Fibroblast of lung (primary cell): ENCODE data around the gene GSTT4. TPM values are rescaled to one million over a fixed set of nuclear protein-coding genes. Genes with fewer than 3 reads are reported as not detected.
"Not testable (repeated sequence)": the region's sequence is repeated elsewhere in the genome, so short reads cannot be mapped to it uniquely, and the experiment has no call there.

Source experiments
- DNase-seq, 2 donors: peaks; one replicate each; pipeline versions ENCODE4 v3.0.0 to v3.0.0-alpha.2; 2010; ENCODE audit warnings: low read depth in 2 of 2
- H2AFZ ChIP-seq: 2 replicates; pipeline ENCODE4 v1.5.1; 2012; ENCODE audit warnings: low read length, control low read depth, inconsistent platforms
- H3K27ac ChIP-seq: 2 replicates; pipeline ENCODE4 v1.5.1; 2011; ENCODE audit warnings: low read length, control low read depth; ENCODE audit not compliant: insufficient read depth
- H3K27me3 ChIP-seq: 2 replicates; pipeline ENCODE4 v1.5.1; 2011; ENCODE audit warnings: mild to moderate bottlenecking, low read length; ENCODE audit not compliant: control insufficient read depth, insufficient read depth
- H3K36me3 ChIP-seq: 2 replicates; pipeline ENCODE4 v1.5.1; 2011; ENCODE audit warnings: low read length; ENCODE audit not compliant: control insufficient read depth, insufficient read depth
- H3K4me1 ChIP-seq: 2 replicates; pipeline ENCODE4 v1.5.1; 2011; ENCODE audit warnings: low read length; ENCODE audit not compliant: control insufficient read depth, insufficient read depth; ENCODE audit errors: extremely low read depth
- H3K4me2 ChIP-seq: 2 replicates; pipeline ENCODE4 v1.5.1; 2011; ENCODE audit warnings: low read length, control low read depth; ENCODE audit not compliant: insufficient read depth; ENCODE audit errors: extremely low read depth
- H3K4me3 ChIP-seq, 4 experiments: fragments of 200-600 bp in 1 of 4; sonication (generic) in 1 of 4; replicated peaks in 1 of 4; 2 replicates each; pipeline ENCODE4 v1.5.1; 2011 to 2016; ENCODE audit warnings: low read length in 4 of 4, low read depth in 3 of 4, mild to moderate bottlenecking in 3 of 4, control low read depth in 2 of 4, inconsistent platforms in 1 of 4, mixed read lengths in 1 of 4; ENCODE audit not compliant: insufficient read depth in 1 of 4; ENCODE audit errors: control extremely low read depth in 1 of 4
- H3K79me2 ChIP-seq: 2 replicates; pipeline ENCODE4 v1.5.1; 2012; ENCODE audit warnings: mild to moderate bottlenecking, low read length, inconsistent platforms; ENCODE audit not compliant: control insufficient read depth, insufficient read depth
- H3K9ac ChIP-seq: 2 replicates; pipeline ENCODE4 v1.5.1; 2011; ENCODE audit warnings: mild to moderate bottlenecking, low read length, control low read depth; ENCODE audit not compliant: insufficient read depth
- H3K9me3 ChIP-seq: 2 replicates; pipeline ENCODE4 v1.5.1; 2012; ENCODE audit warnings: low read depth, low read length; ENCODE audit not compliant: control insufficient read depth, insufficient read depth
- H4K20me1 ChIP-seq: 2 replicates; pipeline ENCODE4 v1.5.1; 2011; ENCODE audit warnings: low read length; ENCODE audit not compliant: control insufficient read depth, insufficient read depth; ENCODE audit errors: extremely low read depth
- polyA plus RNA-seq, 2 donors: library from polyadenylated mRNA; depleted of rRNA in 1 of 2; stranded (reverse) in 1 of 2; unstranded in 1 of 2; fragments of >200 nt; gene quantifications; 2 replicates each; pipeline ENCODE4 v1.2.1, GENCODE V29; 2011 to 2012; ENCODE audit warnings: missing spikeins in 1 of 2
- total RNA-seq: library from RNA; depleted of rRNA; stranded (reverse); fragments of >200 nt; gene quantifications from 2 replicates; pipeline ENCODE4 v1.2.1, GENCODE V29; 2014

Gene GSTT4
- total and polyA plus RNA-seq, 2 donors (not counting 1 experiment from before 2014, with no cell fraction given) = not detected

GRCh38 chr22:23979557-23980240 lies 25.6 kb downstream of the GSTT4 start, which contains the start of gene GSTT2:
Gene GSTT2 (plus strand): TSS chr22:23980134.
- not testable (repeated sequence) for H3K4me2 ChIP-seq, H3K36me3 ChIP-seq, H3K79me2 ChIP-seq, H3K27me3 ChIP-seq, H2AFZ ChIP-seq, H3K9me3 ChIP-seq, H3K9ac ChIP-seq, H3K4me1 ChIP-seq, H3K27ac ChIP-seq, H3K4me3 ChIP-seq, H4K20me1 ChIP-seq, DNase-seq

GRCh38 chr22:23977304-23977703 lies 27.9 kb downstream of the GSTT4 start:
- H3K36me3 ChIP-seq, H3K4me2 ChIP-seq, H3K27me3 ChIP-seq, H2AFZ ChIP-seq, H3K27ac ChIP-seq, H3K9ac ChIP-seq, DNase-seq, H3K4me3 ChIP-seq, H4K20me1 ChIP-seq, H3K79me2 ChIP-seq, H3K4me1 ChIP-seq, H3K9me3 ChIP-seq: not testable (repeated sequence)

GRCh38 chr22:23974836-23975352 lies 30.4 kb downstream of the GSTT4 start:
- not testable (repeated sequence) for H3K9me3 ChIP-seq, H3K79me2 ChIP-seq, DNase-seq, H4K20me1 ChIP-seq, H3K27ac ChIP-seq, H3K4me1 ChIP-seq, H3K9ac ChIP-seq, H3K27me3 ChIP-seq, H2AFZ ChIP-seq, H3K4me2 ChIP-seq, H3K36me3 ChIP-seq, H3K4me3 ChIP-seq

GRCh38 chr22:23974345-23974744 lies 30.9 kb downstream of the GSTT4 start, which contains the start of gene DDT:
Gene DDT (minus strand): TSS chr22:23974441. CDS start chr22:23974414, 27 bp downstream.
- not testable (repeated sequence) for H3K79me2 ChIP-seq, H4K20me1 ChIP-seq, H3K4me3 ChIP-seq, H3K9ac ChIP-seq, H3K9me3 ChIP-seq, H3K4me2 ChIP-seq, H2AFZ ChIP-seq, H3K27me3 ChIP-seq, DNase-seq, H3K36me3 ChIP-seq, H3K4me1 ChIP-seq, H3K27ac ChIP-seq

GRCh38 chr22:23971927-23972326 lies 33.3 kb downstream of the GSTT4 start:
- not testable (repeated sequence) for H3K9me3 ChIP-seq, H3K4me2 ChIP-seq, H3K36me3 ChIP-seq, H3K4me1 ChIP-seq, DNase-seq, H2AFZ ChIP-seq, H4K20me1 ChIP-seq, H3K9ac ChIP-seq, H3K4me3 ChIP-seq, H3K27ac ChIP-seq, H3K27me3 ChIP-seq
- peaks cover 12% of the 10 kb centered on the region for H3K79me2 ChIP-seq
